ENCODE measurements around the gene KIZ.
"Not testable (repeated sequence)": the region's sequence is repeated elsewhere in the genome, so short reads cannot be mapped to it uniquely, and the experiment has no call there.

Gene KIZ

GRCh38 chr20:21139881-21140566 is 14.1 kb downstream of the KIZ start:
- no peak for DNase-seq

GRCh38 chr20:21141825-21142224 is 15.9 kb downstream of the KIZ start:
- DNase-seq, result no peak

GRCh38 chr20:21143194-21143890 is 17.5 kb downstream of the KIZ start:
- DNase-seq, result no peak

- DNase-seq, result no peak
Measured at GRCh38 chr20:21145424-21145823, 19.5 kb downstream of the KIZ start.

- DNase-seq, result no peak
Measured at GRCh38 chr20:21146215-21146614, 20.3 kb downstream of the KIZ start.

- no peak for DNase-seq
Measured at GRCh38 chr20:21147593-21147992, 21.7 kb downstream of the KIZ start.

GRCh38 chr20:21149344-21149743 is 23.5 kb downstream of the KIZ start:
- DNase-seq, result no peak

GRCh38 chr20:21151791-21152190 is 25.9 kb downstream of the KIZ start:
- DNase-seq, result no peak

- no peak for DNase-seq
Measured at GRCh38 chr20:21154692-21155091, 28.8 kb downstream of the KIZ start.

GRCh38 chr20:21155268-21155667 is 29.4 kb downstream of the KIZ start:
- DNase-seq, result no peak

GRCh38 chr20:21156266-21156665 is 30.4 kb downstream of the KIZ start:
- no peak for DNase-seq

GRCh38 chr20:21157006-21157405 is 31.1 kb downstream of the KIZ start:
- no peak for DNase-seq

GRCh38 chr20:21159658-21160380 is 33.9 kb downstream of the KIZ start:
- DNase-seq, result no peak

GRCh38 chr20:21161926-21162325 is 36.0 kb downstream of the KIZ start:
- no peak for DNase-seq

- no peak for DNase-seq
Measured at GRCh38 chr20:21162631-21163030, 36.7 kb downstream of the KIZ start.

GRCh38 chr20:21166801-21167200 is 40.9 kb downstream of the KIZ start:
- no peak for DNase-seq

- no peak for DNase-seq
Measured at GRCh38 chr20:21167261-21167660, 41.4 kb downstream of the KIZ start.

GRCh38 chr20:21168061-21168460 is 42.2 kb downstream of the KIZ start:
- DNase-seq, result not testable (repeated sequence)

- no peak for DNase-seq
Measured at GRCh38 chr20:21172626-21173025, 46.7 kb downstream of the KIZ start.

GRCh38 chr20:21173485-21173884 is 47.6 kb downstream of the KIZ start:
- DNase-seq, result no peak

GRCh38 chr20:21174516-21175239 is 48.8 kb downstream of the KIZ start:
- no peak for DNase-seq

- DNase-seq, result no peak
Measured at GRCh38 chr20:21175433-21175832, 49.6 kb downstream of the KIZ start.

GRCh38 chr20:21177767-21178166 is 51.9 kb downstream of the KIZ start:
- no peak for DNase-seq

All from inflammatory macrophage (primary cell).